ENCODE measurements around the gene MRPL43.

GRCh38 chr10:101012525-101013364 lies 25.4 kb upstream of the MRPL43 start:
- TF ChIP-seq POLR2AphosphoS5 (IDR thresholded peaks at IDR 0.05; ENCODE audit: insufficient read depth in 1 of 2, low read depth in 1 of 2) (peak; percentile 29 to 59), POLR2A (IDR thresholded peaks at IDR 0.05) (no peak)

Measured in vagina (tissue), 2 donors.